GM21423 (cell line): Measurements from ENCODE around the gene CFAP410.

Experiments
- ATAC-seq: cut with Tn5 transposase; IDR thresholded peaks from one replicate; pipeline ENCODE4 v1.9.1; 2021; ENCODE audit warnings: mild to moderate bottlenecking, moderate library complexity; ENCODE audit not compliant: unreplicated experiment

CFAP410 gene

DNA sequence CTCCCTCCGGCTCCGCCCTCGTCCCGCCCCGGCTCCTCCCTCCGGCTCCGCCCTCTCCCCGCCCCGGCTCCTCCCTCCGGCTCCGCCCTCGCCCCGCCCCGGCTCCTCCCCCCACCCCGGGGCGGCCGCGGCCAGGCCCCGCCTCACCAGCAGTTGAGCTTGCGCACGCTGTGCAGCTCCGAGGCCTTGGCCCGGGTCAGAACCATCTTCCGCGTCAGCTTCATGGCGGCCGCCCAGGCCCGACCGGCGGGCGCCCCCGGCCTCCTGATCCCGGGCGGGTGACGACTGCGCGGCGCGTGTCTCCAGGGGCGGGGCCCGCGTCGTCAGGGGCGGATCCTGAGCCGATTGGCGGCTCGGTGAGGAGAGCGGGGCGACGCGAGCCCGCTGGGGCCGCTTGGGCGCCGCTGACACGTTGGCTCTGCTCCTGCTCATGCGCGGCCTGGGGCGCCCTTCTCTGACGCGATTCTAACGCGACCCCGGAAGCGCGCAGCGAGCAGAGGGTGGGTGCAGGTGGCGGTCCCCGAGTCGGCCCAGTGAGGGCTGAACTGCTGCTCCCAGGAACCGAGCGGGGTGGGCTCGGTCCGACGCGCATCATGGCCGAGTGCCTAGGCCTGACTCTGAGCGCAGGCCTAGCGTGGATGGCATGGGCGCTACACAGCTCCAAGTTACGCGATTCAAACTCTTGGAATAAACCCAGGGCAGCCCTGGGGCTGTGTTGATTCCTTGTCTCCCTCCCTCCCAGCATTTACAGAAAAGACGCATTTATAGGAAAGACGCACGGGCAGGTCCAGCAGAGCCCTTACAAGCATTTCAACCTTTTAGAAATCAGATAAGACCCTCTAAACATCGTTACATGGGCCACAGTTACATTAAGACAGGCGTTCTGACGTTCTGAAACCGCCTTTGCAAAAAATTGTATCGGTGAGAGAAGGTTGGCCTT, at the start of gene CFAP410:
Gene CFAP410 (minus strand): TSS at position 420 of the 940 bp plus-strand sequence. CDS start 196 bp downstream, at position 224.
- ATAC-seq = peak; percentile 87

DNA sequence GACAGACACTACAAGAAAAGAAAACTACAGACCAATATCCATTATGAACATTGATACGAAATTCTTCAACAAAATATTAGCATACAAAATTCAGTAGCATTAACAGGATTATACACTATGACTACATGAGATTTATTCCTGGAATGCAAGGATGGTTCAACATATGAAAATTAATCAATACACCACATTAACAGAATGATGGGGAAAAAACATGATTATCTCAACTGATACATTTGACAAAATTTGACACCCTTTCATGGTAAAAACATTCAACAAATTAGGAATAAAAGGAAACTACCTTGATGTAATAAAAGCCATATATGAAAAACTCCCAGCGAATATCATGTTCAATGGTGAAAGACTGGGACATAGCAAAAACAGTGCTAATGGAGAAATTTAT, 45.8 kb upstream of the CFAP410 start:
- no peak for ATAC-seq

DNA sequence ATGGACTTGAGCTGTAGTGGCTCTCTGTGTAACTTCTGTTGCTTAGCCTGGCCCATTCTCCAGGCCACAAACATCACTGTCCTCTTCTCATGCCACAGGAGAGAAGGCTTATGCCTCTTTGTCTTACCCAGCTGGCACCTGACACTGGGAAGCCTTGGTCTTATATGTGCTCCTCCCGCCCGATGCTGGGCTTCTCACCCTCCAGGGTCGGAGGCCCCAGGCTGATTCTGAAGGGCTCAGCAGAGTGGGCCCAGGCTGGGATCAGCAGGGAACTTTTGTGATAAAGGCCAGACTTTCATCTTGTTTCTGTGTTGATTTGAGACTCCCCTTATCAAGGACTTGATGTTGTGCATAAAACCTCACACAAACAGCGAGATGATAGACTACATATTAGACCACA, 44.0 kb upstream of the CFAP410 start:
- no peak for ATAC-seq

DNA sequence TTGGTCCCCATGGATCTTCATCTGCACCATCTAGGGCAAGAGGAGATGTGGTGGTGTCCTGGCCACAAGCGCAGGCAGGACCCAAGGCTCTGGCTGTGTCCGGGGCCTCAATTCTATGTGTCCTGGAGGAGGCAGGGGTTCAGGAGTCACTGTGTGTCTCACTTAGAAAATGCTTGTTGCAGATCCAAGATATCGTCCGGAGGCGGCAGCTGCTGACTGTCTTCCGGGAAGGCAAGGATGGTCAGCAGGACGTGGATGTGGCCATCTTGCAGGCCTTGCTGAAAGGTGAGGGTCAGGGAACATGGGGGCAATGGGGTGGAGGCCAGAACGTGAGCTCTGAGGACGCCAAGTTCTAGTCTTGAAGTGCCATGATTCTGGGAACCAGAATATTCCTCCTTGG, 43.3 kb upstream of the CFAP410 start:
- ATAC-seq = no peak

DNA sequence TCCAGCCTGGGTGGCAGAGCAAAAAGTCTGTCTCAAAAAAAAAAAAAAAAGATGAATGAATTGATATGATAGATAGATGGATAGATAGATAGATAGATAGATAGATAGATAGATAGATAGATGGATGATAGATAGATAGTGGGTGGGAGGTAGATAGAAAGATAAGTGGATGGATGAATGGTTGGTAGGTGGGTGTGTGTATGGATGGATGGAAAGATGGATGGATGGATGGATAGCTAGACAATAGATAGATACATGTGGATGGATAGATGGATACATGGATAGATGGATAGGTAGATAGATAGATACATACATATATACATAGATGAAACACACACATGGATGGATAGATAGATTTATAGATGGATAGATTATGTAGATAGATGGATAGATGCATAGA, 42.7 kb upstream of the CFAP410 start:
- ATAC-seq = no peak

DNA sequence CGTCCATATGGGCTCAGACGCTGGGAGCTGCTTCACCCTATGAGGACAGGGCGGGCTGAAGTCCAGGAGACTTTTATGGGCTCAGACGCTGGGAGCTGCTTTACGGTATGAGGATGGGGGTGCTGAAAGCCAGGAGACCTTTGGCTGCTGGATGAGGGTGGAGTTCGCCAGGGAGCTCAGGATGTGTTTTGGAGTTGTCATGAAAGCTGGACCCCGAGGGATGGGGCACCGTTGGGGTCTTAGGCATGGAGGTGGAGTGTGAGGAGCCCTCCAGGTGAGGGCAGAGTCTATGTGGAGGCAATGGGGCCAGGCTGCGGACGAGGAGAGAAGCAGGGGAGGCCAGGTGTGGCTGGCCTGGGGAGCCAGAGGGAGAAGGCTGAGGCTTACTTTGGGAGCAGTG, 41.7 kb upstream of the CFAP410 start:
- ATAC-seq = no peak

DNA sequence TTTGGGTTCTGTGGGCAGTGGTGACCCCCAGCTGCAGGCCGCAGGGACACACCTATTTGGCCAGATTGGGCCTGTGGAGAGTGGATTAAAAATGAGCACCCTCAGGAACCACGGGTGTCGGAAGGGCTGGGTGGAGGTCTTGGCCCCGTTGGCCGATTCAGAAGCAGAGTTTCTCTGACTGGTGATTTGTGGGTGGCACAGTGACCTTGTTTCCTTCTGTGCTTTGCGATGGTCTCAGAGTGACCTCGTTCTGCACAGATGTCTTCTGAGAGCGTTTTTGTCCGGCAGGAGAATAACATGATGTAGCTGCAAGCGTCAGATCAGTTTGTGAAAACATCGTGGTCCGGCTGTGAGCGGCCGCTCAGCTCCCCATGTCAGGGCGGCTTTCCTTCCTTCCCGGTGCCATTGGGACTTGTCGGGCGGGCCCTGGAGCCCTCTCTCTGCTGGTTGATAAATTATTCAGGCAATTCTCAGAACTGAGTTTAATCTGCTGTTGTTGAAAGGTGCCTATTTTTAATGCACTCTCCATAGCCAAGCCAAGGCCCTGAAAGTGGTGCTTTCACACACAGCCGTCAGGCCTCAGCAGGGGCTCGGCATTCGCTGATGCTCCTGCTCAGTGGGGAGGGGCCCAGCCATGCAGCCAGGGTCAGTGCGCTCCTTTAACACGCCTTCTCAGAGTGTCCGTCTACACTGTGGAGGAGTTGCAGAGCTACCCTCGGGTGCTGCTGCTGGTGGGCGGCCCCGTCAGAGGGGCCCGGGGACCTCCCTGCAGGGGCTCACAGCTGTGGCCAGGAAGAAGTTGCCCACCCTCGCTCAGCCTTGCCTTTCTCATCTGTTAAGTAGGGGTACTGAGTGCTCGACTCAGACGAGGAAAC, 41.0 kb upstream of the CFAP410 start:
- no peak for ATAC-seq

DNA sequence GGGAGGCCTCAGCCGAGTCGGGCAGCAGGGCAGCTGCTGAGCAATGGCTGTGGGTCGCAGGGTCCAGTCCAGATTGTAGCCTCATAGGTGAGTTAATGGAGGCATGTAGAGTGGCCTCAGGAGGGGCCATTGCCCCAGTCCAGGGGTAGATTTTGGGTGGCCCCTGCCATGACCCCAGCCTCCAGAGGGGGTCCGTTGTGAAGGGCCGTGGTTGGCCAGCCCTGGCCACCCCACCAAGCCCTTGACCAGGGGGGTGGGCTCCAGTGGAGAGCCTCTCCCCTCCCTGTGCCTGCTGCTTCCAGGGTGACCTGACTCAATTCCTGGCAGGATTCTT, 40.3 kb upstream of the CFAP410 start:
- no peak for ATAC-seq

DNA sequence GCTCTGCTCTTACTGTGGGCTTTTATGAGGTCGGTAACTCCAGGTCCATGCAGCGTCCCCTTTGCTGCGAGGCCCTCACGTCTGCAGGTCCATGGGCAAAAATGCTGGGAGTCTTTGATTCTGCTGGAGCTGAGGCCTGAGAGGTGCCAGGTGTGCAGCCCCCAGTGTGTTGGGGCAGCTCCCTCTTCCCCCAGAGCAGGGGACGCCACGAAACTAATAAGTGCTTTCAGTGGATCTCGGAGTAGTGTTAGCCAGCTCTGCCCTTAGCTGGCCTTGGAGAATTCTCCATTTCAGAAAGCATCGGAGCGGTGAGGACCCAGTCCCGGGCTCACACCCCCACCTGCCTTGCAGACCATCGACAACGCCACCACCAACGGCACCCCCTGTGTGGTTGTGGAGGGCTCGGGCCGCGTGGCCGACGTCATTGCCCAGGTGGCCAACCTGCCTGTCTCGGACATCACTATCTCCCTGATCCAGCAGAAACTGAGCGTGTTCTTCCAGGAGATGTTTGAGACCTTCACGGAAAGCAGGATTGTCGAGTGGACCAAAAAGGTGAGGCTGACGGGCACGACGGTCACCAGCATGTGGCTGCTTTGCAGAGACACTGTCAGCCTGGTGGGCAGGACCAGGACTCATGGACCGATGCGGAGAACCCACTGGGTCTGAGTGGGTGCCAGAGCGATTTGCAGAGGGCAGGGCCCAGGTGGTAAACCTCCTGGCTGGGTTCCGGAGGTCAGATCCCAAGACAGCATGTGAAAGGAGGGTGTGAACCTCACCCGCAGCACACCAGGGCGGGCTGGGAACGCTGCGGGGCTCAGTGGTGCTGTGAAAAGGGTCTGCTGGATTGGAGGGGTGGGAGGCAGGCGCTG, 39.7 kb upstream of the CFAP410 start:
- no peak for ATAC-seq

DNA sequence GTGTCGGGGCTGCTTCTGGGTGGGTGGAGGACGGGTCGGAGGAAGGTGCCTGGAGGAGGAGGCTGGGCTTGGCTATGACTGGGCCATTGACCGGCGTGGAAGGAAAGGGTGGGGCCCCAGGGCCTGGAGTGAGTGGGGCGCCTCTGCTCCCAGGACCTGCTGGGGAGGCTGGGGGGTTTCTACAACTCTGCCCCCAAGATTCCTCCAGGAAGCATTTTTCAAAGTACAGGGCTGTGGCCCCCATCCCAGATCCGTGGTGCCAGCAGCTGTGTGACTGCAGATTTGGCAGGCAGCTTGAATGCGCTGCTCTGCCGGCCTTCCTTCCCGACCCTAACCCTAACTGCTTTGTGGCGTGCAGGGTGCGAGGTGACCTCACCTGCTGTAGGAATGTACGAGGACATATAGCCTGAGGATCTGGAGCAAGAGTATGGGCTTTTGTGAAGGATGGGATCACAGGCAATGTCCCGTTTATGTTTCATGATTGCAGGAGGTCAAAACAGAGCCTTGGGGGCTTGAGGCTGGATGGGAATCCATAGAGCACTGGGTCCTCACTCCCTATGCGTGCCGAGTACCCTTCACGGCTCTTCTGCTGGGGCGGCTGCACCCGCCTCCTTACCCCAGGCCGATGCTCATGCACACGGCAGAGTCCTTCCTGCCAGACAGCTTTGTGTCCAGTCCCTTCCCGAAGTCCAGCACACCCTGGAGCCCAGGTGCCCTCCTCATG, 38.9 kb upstream of the CFAP410 start:
- no peak for ATAC-seq

DNA sequence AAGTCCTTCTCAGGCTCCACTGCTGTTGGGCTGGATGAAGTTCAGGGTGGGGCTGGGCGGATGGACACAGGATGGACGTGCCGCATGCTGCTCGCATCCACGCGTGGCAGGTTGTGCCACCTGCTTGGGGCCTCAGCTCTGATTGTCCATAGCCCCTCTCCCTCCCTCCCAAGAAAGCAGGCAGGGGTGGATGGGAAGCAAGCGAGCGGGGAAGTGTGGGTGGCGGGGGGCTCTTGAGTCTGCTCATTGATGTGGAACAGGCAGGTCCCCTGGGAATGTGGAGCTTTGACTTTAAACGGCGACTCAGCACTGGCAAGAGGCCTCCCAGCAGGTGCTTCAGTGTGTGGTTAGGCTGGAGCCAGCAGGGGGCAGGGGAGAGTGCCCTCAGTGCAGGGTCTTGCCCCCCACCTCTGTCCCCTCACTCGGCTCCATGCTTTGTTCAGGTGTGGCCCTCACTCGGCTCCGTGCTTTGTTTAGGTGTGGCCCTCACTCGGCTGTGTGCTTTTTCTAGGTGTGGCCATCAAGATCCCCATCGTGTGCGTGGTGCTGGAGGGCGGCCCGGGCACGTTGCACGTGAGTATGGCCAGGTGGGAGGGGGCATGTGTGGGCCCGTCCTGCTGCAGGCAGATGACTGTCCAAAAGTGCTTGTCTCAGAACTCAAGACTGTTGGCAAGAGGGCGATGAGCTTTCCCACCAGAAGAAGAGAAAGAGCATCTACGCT, 38.2 kb upstream of the CFAP410 start:
- no peak for ATAC-seq

DNA sequence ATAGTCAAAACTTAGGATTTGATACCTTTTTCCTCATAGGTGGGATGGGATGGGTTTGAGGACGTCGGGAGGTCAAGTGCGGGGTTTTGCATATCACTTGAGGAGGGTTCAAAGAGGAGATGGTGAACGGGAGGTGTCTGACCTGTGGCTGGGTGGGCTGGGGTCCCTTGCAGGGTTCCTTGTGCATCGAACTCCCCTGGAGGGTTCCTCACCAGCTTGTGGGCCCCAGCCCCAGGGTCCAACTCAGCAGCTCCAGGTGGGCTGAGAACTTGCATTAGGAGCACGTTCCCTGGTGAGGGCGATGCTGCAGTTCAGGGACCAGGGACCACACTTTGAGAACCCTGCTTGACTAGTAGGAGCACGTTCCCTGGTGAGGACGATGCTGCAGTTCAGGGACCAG, 37.4 kb upstream of the CFAP410 start:
- no peak for ATAC-seq

DNA sequence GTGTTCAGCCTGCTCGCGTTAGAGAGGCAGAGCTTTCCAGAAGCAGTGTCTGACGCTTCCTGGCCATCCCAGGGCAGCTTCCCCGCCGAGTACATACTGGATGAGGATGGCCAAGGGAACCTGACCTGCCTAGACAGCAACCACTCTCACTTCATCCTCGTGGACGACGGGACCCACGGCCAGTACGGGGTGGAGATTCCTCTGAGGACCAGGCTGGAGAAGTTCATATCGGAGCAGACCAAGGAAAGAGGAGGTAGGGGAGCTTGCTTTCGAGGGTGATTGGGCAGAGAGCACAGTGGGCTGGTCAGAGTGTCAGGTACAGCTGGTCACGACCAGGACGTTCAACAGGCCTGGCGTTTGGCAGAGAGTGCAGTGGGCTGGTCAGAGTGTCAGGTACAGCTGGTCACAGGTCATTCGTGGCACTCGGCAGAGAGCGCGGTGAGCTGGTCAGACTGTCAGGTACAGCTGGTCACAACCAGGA, 36.6 kb upstream of the CFAP410 start:
- ATAC-seq = no peak

DNA sequence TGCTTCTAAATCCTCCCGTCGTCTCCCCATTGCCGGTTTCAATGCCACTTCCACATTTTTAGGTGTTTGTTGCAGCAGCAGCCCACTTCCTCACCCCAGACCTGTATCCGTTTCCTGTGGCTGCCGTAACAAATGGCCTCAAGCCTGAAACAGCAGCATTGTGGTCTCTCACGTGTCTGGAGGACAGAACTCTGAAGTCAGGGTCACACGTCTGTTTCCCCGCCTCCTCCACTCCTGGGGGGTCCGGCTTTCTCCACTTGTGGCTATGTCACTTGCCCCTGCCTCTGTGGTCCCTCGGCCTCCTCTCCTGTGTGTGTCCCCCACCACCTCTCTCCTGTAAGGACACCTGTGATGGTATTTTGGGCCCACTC, 36.1 kb upstream of the CFAP410 start:
- ATAC-seq = no peak

DNA sequence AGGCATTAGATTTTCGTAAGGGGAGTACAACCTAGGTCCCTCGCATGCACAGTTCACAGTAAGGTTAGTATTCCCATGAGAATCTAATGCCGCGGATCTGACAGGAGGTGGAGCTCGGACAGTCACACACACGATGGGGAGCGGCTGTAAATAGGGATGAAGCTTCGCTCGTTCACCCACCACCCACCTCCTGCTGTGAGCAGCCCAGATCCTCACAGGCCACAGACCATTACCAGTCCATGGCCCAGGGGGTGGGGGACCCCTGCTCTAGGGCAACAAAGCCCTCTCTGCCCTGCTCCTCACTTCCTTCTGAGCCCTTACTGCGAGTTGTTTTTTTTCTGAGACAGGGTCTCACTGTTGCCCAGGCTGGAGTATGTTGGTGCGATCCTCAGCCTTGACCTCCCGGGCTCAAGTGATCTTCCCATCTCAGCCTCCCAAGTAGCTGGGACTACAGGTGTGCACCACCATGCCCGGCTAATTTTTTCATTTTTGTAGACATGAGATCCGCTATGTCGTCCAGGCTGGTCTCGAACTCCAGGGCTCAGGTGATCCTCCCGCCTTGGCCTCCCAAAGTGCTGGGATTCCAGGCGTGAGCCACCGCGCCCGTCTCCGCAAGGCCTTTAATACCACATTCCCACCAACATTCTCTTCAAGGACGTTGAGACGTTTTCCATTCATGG, 35.6 kb upstream of the CFAP410 start:
- ATAC-seq = no peak

DNA sequence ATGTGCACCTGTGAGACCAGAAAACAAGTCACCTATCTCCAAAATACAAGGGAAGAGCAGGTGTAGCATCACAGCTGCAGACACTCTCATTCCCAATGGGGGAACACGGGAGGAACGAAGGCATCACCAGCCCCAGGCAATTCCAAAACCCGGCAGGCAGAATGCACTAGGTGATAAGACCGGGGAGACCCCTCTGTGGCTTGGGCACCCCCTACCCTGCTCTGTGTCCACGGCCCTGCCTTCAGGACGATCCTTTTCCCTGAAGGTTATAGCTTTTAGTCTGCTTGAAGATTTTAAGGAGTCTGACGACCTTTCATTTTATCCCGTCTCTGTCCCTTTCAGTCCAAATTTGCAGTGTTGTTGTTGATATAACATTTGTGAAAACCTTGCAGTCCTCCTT, 33.4 kb upstream of the CFAP410 start:
- no peak for ATAC-seq

DNA sequence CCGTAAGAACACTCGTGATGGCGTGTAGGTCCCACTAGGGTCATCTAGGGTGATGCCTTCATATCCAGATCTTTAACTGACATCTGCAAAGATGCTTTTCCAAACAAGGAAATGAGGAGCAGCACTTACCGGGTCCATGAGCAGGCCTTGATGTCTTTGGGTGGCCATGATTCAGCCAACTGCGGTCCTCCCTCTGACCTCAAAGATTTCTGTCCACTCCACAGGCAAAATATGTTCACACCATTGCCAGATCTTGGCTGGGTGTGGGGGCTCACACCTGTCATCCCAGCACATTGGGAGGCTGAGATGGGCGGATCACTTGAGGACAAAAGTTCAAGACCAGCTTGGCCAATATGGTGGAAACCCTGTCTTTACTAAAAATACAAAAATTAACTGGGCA, 32.4 kb upstream of the CFAP410 start:
- ATAC-seq = no peak

DNA sequence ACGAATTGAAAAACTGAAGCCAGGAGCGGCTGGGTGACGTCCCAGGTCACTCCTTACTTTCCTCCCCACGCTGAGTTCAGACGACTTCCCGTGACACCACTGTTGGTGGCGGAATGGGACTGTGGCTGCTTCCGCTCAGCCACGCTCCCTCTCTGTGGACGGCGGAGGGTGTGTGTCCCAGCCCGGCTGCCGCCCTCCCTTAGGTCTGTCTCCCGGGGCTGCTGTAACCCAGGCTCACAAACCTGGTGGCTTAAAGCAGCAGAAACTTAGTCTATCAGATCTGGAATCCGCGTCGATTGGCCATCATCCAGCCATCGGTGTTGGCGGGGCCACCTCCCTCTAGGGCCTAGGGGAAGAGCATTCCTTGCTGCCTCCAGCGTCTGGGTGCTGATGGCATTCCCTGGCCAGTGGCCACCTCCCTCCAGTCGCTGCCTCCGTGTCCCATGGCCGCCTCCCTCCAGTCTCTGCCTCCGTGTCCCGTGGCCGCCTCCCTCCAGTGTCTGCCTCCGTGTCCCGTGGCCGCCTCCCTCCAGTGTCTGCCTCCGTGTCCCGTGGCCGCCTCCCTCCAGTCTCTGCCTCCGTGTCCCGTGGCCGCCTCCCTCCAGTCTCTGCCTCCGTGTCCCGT, 31.7 kb upstream of the CFAP410 start:
- ATAC-seq = no peak
